IPS-15b (cell line): ENCODE measurements around the gene SLC26A4.

Source experiments
- H3K27me3 ChIP-seq: one replicate; pipeline ENCODE4 v1.6.1; 2013; ENCODE audit warnings: low read length; ENCODE audit not compliant: control insufficient read depth, insufficient read depth
- H3K36me3 ChIP-seq: one replicate; pipeline ENCODE4 v1.6.1; 2013; ENCODE audit warnings: low read length; ENCODE audit not compliant: control insufficient read depth, insufficient read depth
- H3K4me1 ChIP-seq: one replicate; pipeline ENCODE4 v1.6.1; 2013; ENCODE audit warnings: mild to moderate bottlenecking, low read length; ENCODE audit not compliant: control insufficient read depth, insufficient read depth
- H3K4me3 ChIP-seq: one replicate; pipeline ENCODE4 v1.5.1; 2013; ENCODE audit warnings: low read depth, low read length
- H3K9ac ChIP-seq: one replicate; pipeline ENCODE4 v1.6.1; 2013; ENCODE audit warnings: low read depth, mild to moderate bottlenecking, low read length
- H3K9me3 ChIP-seq: one replicate; pipeline ENCODE4 v1.6.1; 2013; ENCODE audit warnings: mild to moderate bottlenecking, low read length; ENCODE audit not compliant: control insufficient read depth, insufficient read depth

The SLC26A4 gene

DNA sequence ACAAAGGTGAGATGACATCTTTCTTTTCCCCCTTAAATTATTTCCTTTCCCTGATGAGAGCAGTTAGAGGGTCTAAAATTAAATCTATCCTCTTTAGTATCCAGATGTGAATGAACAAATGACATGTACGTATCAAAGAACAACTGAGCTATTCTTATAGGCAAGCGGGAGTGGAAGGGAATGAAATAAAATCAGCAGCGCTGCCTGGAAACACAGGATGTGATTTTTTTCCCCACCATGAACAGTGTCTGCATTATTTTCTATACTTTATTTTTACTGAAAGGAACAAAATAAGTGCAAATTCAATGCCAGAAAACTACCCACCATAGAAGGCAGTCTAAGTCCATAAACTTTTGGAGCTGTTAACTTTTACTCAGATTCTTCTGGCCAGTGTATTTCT, 40.6 kb downstream of the SLC26A4 start:
- H3K9ac ChIP-seq, result no peak overlapping the region
- H3K9me3 ChIP-seq, result no peaks in the 10 kb centered on the region

DNA sequence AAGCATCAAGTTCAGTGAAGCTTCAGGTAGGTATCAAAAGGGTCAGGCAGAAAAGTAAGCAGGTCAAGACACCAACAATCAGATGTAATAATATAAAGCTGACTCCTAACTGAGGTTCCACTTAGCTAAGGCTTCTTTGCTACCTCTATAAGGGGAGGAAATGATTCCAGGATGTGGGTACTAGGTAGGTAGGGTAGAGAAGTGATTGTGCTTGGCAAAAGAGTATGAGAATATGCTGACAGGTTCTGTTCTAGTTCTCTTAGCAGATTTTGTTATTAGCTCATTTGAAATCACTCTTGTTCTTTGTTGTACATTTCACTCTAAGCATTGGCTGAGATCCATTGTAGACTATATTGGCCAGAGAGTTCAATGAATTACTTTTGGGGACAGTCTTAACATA, 42.6 kb downstream of the SLC26A4 start:
- H3K36me3 ChIP-seq, result no peaks in the 10 kb centered on the region
- H3K27me3 ChIP-seq, result no peaks in the 10 kb centered on the region
- H3K9ac ChIP-seq, result no peak overlapping the region
- H3K4me1 ChIP-seq, result no peaks in the 10 kb centered on the region
- H3K9me3 ChIP-seq, result no peaks in the 10 kb centered on the region
- H3K4me3 ChIP-seq, result no peak overlapping the region

More for the DNA sequence above, 40.6 kb downstream of the SLC26A4 start:
- Histone ChIP-seq H3K4me3 (no peak overlapping the region), H3K27me3 (no peaks in the 10 kb centered on the region), H3K4me1 (no peaks in the 10 kb centered on the region), H3K36me3 (no peaks in the 10 kb centered on the region)

DNA sequence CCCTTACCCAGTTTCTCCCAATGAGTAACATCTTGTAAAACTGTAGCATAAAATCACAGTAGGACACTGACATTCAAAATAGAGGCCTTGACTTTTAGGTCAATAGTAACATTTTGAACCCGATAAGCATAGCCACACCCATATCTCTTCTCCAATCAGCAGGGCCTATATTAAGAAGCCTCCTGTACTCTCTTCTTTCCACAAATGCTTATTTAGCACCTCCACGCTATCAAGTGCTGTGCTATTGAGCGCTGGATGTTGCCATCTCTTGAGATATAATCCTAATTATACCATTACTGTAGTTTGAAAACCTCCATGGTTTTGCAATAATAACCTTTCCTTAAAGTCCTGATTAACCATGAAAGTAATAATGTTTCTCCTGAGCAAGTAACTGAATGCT, 43.2 kb downstream of the SLC26A4 start:
- no peak overlapping the region for H3K9ac ChIP-seq
- no peak overlapping the region for H3K4me3 ChIP-seq
- no peaks in the 10 kb centered on the region for H3K9me3 ChIP-seq
- no peaks in the 10 kb centered on the region for H3K36me3 ChIP-seq
- H3K27me3 ChIP-seq, result no peaks in the 10 kb centered on the region
- H3K4me1 ChIP-seq, result no peaks in the 10 kb centered on the region

DNA sequence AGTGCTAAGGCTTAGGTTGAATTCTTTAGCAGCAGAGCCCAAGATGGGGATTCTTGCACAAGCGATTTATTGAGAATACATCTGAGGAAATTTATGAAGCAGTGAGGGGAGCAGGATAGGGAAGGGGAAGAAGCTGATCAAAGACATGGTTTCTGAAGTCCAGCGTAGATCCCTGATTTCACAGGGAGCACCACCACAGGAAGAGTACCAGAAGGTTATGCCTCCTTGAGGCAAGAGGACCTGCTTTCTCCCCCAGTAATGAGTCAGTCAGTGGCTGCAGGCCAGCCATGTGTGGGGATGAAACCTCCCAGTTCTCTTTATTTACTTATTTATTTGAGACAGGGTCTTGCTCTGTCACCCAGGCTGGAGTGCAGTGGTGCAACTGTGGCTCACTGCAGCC, 48.3 kb downstream of the SLC26A4 start:
- H3K4me1 ChIP-seq, result no peaks in the 10 kb centered on the region
- H3K36me3 ChIP-seq, result no peaks in the 10 kb centered on the region
- H3K4me3 ChIP-seq, result no peak overlapping the region
- H3K9me3 ChIP-seq, result no peaks in the 10 kb centered on the region
- no peak overlapping the region for H3K9ac ChIP-seq
- H3K27me3 ChIP-seq, result no peaks in the 10 kb centered on the region

DNA sequence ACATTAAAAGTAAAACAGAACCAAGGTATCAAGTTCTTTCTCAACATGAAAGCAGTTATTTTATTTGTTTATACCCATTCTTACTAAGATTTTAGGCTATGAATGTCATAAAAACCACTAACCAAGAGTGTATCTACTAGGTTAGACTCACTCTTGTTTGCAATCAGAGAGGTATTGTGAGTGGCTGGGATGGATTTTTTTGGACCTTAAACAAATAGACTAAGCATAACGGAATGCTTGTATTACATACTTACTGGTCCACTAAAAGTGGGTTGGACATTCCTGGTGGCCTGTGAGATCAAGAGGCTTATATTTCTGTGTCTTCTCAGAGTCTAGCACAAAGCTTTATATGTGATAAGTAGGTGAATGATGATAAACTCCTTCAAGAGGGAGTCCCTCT, 50.7 kb downstream of the SLC26A4 start:
- Histone ChIP-seq H3K9me3 (no peaks in the 10 kb centered on the region), H3K9ac (no peak overlapping the region), H3K27me3 (no peaks in the 10 kb centered on the region), H3K4me3 (no peak overlapping the region), H3K4me1 (no peaks in the 10 kb centered on the region), H3K36me3 (no peaks in the 10 kb centered on the region)

DNA sequence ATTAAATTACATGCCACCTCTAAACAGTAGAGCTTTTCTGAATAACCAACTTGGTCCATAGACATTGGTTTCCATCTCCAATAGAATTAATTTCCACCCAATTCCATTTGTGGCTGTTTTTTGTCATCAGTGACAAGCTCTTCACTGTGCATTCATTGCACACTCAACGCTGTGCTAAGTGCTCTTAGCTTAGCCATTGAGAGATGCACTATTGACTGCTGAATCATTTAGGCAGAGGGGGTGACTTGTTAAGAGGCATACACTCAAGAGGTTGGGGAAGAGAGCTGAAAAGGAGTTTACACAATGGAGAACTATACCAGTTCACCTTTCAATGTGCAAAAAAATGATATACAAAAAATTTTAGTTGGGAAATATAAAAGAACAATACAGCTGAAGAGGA, 51.4 kb downstream of the SLC26A4 start:
- no peak overlapping the region for H3K4me3 ChIP-seq
- no peak overlapping the region for H3K9ac ChIP-seq
- no peaks in the 10 kb centered on the region for H3K4me1 ChIP-seq
- H3K36me3 ChIP-seq, result no peaks in the 10 kb centered on the region
- no peaks in the 10 kb centered on the region for H3K9me3 ChIP-seq
- no peaks in the 10 kb centered on the region for H3K27me3 ChIP-seq

DNA sequence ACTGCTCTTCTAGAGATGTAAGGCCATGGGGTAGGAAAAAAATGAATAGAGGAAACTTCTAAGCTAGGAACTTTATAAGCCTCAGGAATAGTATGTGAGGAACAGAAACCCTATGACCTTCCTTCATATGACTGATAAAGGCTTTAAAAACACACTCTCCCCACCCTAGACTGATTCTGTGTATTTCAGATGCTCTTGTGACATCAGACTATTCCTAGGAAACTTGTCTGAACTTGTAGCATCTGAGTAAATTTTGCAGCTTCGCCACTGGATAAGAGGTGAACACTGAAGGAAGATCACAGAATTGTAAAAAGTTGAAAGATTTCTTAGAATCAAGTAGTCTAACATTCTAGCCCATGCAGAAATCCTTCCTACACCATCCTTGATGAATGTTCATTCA, 52.3 kb downstream of the SLC26A4 start:
- H3K36me3 ChIP-seq, result no peaks in the 10 kb centered on the region
- H3K9ac ChIP-seq, result no peak overlapping the region
- H3K4me1 ChIP-seq, result no peaks in the 10 kb centered on the region
- no peaks in the 10 kb centered on the region for H3K27me3 ChIP-seq
- H3K4me3 ChIP-seq, result no peak overlapping the region
- H3K9me3 ChIP-seq, result no peaks in the 10 kb centered on the region

DNA sequence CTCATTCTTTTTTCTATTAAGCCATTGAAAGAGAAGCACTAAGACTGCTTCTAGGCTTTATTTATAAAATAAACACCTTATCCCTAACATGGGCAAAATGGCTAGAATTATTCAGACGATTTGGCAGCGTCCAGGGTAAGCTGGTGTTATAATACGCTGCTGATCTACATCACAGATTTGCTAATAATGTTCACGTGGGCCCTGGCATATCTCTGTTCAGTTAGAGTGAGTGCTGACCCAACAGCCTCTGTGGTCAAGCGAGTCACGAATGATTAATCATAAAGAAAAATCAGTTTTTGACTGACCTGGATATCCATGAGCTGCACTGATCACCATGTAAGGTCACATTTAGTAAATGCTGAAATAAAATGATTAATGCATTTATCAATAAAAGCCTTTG, 54.9 kb downstream of the SLC26A4 start:
- no peaks in the 10 kb centered on the region for H3K4me1 ChIP-seq
- H3K9ac ChIP-seq, result no peak overlapping the region
- no peaks in the 10 kb centered on the region for H3K27me3 ChIP-seq
- no peaks in the 10 kb centered on the region for H3K9me3 ChIP-seq
- H3K36me3 ChIP-seq, result no peaks in the 10 kb centered on the region
- no peak overlapping the region for H3K4me3 ChIP-seq

DNA sequence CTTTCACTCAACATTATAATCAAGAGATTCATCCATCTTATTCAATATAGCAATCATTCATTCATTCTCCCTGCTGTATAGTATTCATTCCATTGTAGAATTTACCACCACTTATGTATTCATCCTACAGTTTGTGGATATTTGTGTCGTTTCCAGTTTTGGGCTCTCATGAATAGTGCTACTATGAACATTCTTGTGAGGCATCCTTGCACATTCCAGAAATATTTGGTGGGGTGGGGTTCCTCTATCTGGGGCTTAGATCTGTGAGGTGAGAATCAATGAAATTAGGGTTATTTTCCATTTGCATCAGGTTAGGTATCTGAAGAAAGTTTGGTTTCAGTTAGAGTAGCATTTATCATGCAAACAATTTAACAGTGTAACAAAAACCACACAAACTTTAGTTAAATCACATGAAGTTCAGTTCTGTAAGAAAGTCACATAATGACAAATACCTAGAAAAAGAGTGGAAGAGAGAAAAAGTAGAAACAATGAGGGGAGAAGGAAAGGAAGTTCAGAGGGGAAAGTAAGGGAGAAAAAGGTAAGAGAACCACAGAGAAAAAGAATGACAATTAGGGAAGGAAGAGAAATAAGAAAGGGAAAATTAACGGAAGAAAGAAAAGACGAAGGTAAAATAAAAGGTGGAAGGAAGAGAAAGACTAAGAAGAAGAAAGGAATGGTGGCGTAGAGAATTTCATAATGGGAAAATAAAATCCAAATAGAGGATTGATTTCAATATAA, 58.0 kb downstream of the SLC26A4 start:
- no peaks in the 10 kb centered on the region for H3K27me3 ChIP-seq
- H3K4me3 ChIP-seq, result no peak overlapping the region
- H3K4me1 ChIP-seq, result no peaks in the 10 kb centered on the region
- H3K9me3 ChIP-seq, result no peaks in the 10 kb centered on the region
- no peaks in the 10 kb centered on the region for H3K36me3 ChIP-seq
- H3K9ac ChIP-seq, result no peak overlapping the region

DNA sequence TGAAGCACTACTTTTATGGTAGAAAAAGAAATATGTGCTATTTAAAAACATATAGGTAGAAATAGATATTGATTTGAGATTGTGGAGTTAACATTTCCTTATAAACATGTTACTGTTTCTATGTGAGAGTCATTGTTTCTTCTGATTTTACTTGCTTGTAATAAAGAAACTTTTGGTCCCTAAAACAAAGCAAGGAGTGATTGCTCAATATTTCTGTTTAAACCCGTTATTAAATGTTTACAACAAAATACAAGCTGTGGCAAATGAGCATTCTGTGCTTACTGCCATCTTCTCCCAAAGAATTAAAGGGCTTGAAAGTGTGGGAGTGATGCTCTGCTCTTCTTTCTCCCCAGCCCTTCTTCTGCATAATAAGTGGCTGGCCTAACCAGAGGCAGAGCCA, 60.7 kb downstream of the SLC26A4 start:
- Histone ChIP-seq H3K4me1 (no peaks in the 10 kb centered on the region), H3K27me3 (no peaks in the 10 kb centered on the region), H3K9me3 (no peaks in the 10 kb centered on the region), H3K36me3 (no peaks in the 10 kb centered on the region), H3K4me3 (no peak overlapping the region), H3K9ac (no peak overlapping the region)

DNA sequence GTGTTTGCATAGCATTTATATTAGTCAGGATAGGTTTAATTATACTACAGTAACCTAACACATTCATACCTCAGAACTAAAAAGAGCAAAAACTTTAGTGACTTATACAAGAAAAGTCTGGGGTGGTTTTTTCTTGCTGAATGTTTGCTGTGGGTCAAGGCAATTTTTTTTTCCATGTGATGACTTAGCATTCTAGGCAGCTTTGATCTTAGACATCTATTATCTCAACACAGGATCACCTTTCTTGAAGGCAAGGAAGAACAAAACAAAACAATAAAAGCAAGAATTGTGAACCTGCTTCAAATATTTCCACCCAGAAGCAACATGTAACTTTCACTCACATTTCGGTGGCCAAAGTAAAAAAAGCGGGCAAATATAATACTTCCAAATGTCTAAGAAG, 62.6 kb downstream of the SLC26A4 start:
- Histone ChIP-seq H3K4me3 (no peak overlapping the region), H3K9me3 (no peaks in the 10 kb centered on the region), H3K27me3 (no peaks in the 10 kb centered on the region), H3K36me3 (no peaks in the 10 kb centered on the region), H3K4me1 (no peaks in the 10 kb centered on the region), H3K9ac (no peak overlapping the region)

DNA sequence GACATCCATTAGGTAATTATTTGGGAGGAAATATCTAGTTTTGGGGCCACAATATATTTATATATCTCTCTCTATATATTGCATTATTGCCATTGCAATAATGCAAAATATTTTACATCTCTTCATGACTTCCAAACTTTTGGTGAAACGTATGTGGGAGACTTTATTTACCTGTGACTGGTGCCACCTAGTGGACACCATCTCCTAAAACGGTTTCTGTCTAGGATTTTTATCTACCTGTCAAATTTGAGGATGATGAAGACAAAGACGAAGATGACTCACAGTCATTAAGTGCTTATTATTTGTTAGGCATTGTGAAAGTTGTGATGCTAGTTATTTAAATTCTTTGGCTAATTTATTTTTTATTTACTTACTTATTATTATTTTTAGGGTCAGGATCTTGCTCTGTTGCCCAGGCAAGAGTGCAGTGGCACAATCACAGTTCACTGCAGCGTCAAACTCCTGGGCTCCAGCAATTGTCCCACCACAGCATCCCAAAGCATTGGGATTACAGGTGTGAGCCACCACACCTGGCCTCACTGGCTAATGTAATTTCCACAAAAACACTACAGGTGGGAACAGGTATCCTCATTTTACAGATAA, 64.6 kb downstream of the SLC26A4 start:
- Histone ChIP-seq H3K9me3 (no peaks in the 10 kb centered on the region), H3K4me3 (no peak overlapping the region), H3K36me3 (no peaks in the 10 kb centered on the region), H3K4me1 (no peaks in the 10 kb centered on the region), H3K27me3 (no peaks in the 10 kb centered on the region), H3K9ac (no peak overlapping the region)
